IMR-90 (cell line): Measurements from ENCODE around the gene PLD1. TPM values are rescaled to one million over a fixed set of nuclear protein-coding genes. Genes with fewer than 3 reads are reported as not detected.
A peak's percentile ranks its signal among the peaks of the same experiment; 100 is the strongest.

Experiments
- ATAC-seq: fragments of 200-7000 bp; cut with Tn5 transposase; 2 replicates; pipeline ENCODE4 v1.9.1; 2020; ENCODE audit warnings: low read depth, mild to moderate bottlenecking, moderate library complexity
- BruUV-seq: library from RNA; stranded (reverse); fragments of 400-500 nt; replicated peaks from 2 replicates; lab custom pipeline; 2021; lab: Mats Ljungman, UMichigan
- CTCF ChIA-PET: fragments of 300-600 bp; formaldehyde crosslinking; extraction: SDS; loops from one replicate; lab custom pipeline; 2021; ENCODE audit warnings: antibody characterized with exemption; lab: Yijun Ruan, JAX
- POLR2A ChIA-PET: fragments of 300-600 bp; sonication (Branson Sonifier 250); formaldehyde crosslinking; loops from one replicate; lab custom pipeline; 2022; ENCODE audit warnings: antibody characterized with exemption; ENCODE audit not compliant: unreplicated experiment; lab: Charles Lee
- DNase-seq: peaks from one replicate; pipeline ENCODE4 v3.0.0; 2013
- H2AFZ ChIP-seq: replicated peaks from 2 replicates; pipeline ENCODE3; 2013; ENCODE audit warnings: low read length, mild to moderate bottlenecking; ENCODE audit not compliant: poor library complexity
- H2AK5ac ChIP-seq: 2 replicates; pipeline ENCODE4 v1.6.1; 2013; ENCODE audit warnings: low read depth, low read length, inconsistent platforms
- H2AK9ac ChIP-seq: replicated peaks from 2 replicates; pipeline ENCODE3; 2013; ENCODE audit warnings: mild to moderate bottlenecking, low read depth, low read length, moderate library complexity; ENCODE audit not compliant: poor library complexity
- H2BK120ac ChIP-seq: 2 replicates; pipeline ENCODE4 v1.6.1; 2013; ENCODE audit warnings: low read depth, low read length, inconsistent platforms
- H2BK15ac ChIP-seq: 3 replicates; pipeline ENCODE4 v1.6.1; 2013; ENCODE audit warnings: low read depth, low read length, inconsistent platforms
- H2BK20ac ChIP-seq: 2 replicates; pipeline ENCODE4 v1.6.1; 2013; ENCODE audit warnings: low read depth, mild to moderate bottlenecking, inconsistent platforms, low read length, moderate library complexity
- H2BK5ac ChIP-seq: 2 replicates; pipeline ENCODE4 v1.6.1; 2013; ENCODE audit warnings: mild to moderate bottlenecking, low read depth, low read length, inconsistent platforms; ENCODE audit not compliant: poor library complexity, severe bottlenecking
- H3K14ac ChIP-seq: replicated peaks from 2 replicates; pipeline ENCODE4 v1.6.1; 2013; ENCODE audit warnings: low read depth, low read length, inconsistent platforms
- H3K18ac ChIP-seq: 2 replicates; pipeline ENCODE4 v1.6.1; 2013; ENCODE audit warnings: low read depth, low read length, control low read depth
- H3K23ac ChIP-seq: 2 replicates; pipeline ENCODE4 v1.6.1; 2013; ENCODE audit warnings: low read depth, low read length, inconsistent platforms
- H3K27ac ChIP-seq: 2 replicates; pipeline ENCODE4 v1.5.1; 2013; ENCODE audit warnings: mild to moderate bottlenecking, control low read depth, low read length; ENCODE audit not compliant: insufficient read depth
- H3K27me3 ChIP-seq: 2 replicates; pipeline ENCODE4 v1.6.1; 2013; ENCODE audit warnings: low read length; ENCODE audit not compliant: control insufficient read depth, insufficient read depth
- H3K36me3 ChIP-seq: 2 replicates; pipeline ENCODE4 v1.6.1; 2013; ENCODE audit warnings: low read length, mixed read lengths; ENCODE audit not compliant: control insufficient read depth, insufficient read depth
- H3K4ac ChIP-seq: 2 replicates; pipeline ENCODE4 v1.6.1; 2013; ENCODE audit warnings: low read depth, low read length, inconsistent platforms
- H3K4me1 ChIP-seq: 2 replicates; pipeline ENCODE4 v1.6.1; 2013; ENCODE audit warnings: low read length, mixed read lengths; ENCODE audit not compliant: control insufficient read depth, insufficient read depth
- H3K4me2 ChIP-seq: 2 replicates; pipeline ENCODE4 v1.6.1; 2013; ENCODE audit warnings: low read depth, mild to moderate bottlenecking, control low read depth, low read length, moderate library complexity
- H3K4me3 ChIP-seq: 2 replicates; pipeline ENCODE4 v1.5.1; 2013; ENCODE audit warnings: low read depth, mild to moderate bottlenecking, control low read depth, low read length, moderate library complexity; ENCODE audit not compliant: insufficient read depth
- H3K56ac ChIP-seq: 2 replicates; pipeline ENCODE4 v1.6.1; 2013; ENCODE audit warnings: low read length, inconsistent platforms; ENCODE audit not compliant: insufficient read depth; ENCODE audit errors: extremely low read depth
- H3K79me1 ChIP-seq, 2 experiments: 2 replicates each; pipeline ENCODE4 v1.6.1; 2013; ENCODE audit warnings: low read length in 2 of 2, inconsistent platforms in 1 of 2, low read depth in 1 of 2
- H3K9ac ChIP-seq: 2 replicates; pipeline ENCODE4 v1.6.1; 2013; ENCODE audit warnings: low read depth, low read length, control low read depth
- H3K9me1 ChIP-seq: 2 replicates; pipeline ENCODE4 v1.6.1; 2013; ENCODE audit warnings: low read length, inconsistent platforms; ENCODE audit not compliant: insufficient read depth
- H3K9me3 ChIP-seq: 2 replicates; pipeline ENCODE4 v1.6.1; 2013; ENCODE audit warnings: low read length; ENCODE audit not compliant: control insufficient read depth, insufficient read depth
- H4K20me1 ChIP-seq: 2 replicates; pipeline ENCODE4 v1.6.1; 2013; ENCODE audit warnings: low read length, inconsistent platforms; ENCODE audit not compliant: insufficient read depth
- H4K5ac ChIP-seq: 2 replicates; pipeline ENCODE4 v1.6.1; 2013; ENCODE audit warnings: mild to moderate bottlenecking, low read depth, low read length, control low read depth
- H4K8ac ChIP-seq, 2 experiments: 2 replicates each; pipeline ENCODE4 v1.6.1; 2013; ENCODE audit warnings: low read depth in 2 of 2, low read length in 2 of 2, control low read depth in 1 of 2, inconsistent platforms in 1 of 2
- H4K91ac ChIP-seq: 2 replicates; pipeline ENCODE4 v1.6.1; 2013; ENCODE audit warnings: low read depth, low read length, inconsistent platforms; ENCODE audit not compliant: insufficient read depth
- BHLHE40 ChIP-seq: fragments of 150-350 bp; IDR thresholded peaks from 2 replicates; pipeline ENCODE4 v1.6.1; 2016; ENCODE audit warnings: mild to moderate bottlenecking, low read depth, low read length
- CEBPB ChIP-seq: IDR thresholded peaks from 2 replicates; pipeline ENCODE4 v1.6.1; 2012; ENCODE audit warnings: low read depth, low read length, improper control_type of control experiment
- CHD1 ChIP-seq: IDR thresholded peaks from 2 replicates; pipeline ENCODE4 v1.6.1; 2012; ENCODE audit warnings: low read depth, low read length, improper control_type of control experiment
- CTCF ChIP-seq: conservative IDR thresholded peaks from 2 replicates; pipeline ENCODE4 v1.5.1; 2012; ENCODE audit warnings: mild to moderate bottlenecking, low read depth, low read length, improper control_type of control experiment
- ELK1 ChIP-seq: fragments of 150-350 bp; IDR thresholded peaks from 2 replicates; pipeline ENCODE4 v1.6.1; 2016; ENCODE audit warnings: low read depth, mild to moderate bottlenecking, low read length, moderate library complexity, borderline replicate concordance
- FOS ChIP-seq: fragments of 150-350 bp; IDR thresholded peaks from 2 replicates; pipeline ENCODE4 v1.6.1; 2016; ENCODE audit warnings: low read depth, low read length
- MAFK ChIP-seq: IDR thresholded peaks from 2 replicates; pipeline ENCODE4 v1.6.1; 2012; ENCODE audit warnings: low read depth, low read length, improper control_type of control experiment
- MAZ ChIP-seq: IDR thresholded peaks from 2 replicates; pipeline ENCODE4 v1.6.1; 2012; ENCODE audit warnings: low read depth, mild to moderate bottlenecking, low read length, improper control_type of control experiment, moderate library complexity, borderline replicate concordance
- MXI1 ChIP-seq: IDR thresholded peaks from 2 replicates; pipeline ENCODE4 v1.6.1; 2012; ENCODE audit warnings: low read depth, mild to moderate bottlenecking, low read length, moderate library complexity, borderline replicate concordance
- NFE2L2 ChIP-seq: fragments of 150-350 bp; IDR thresholded peaks from 2 replicates; pipeline ENCODE4 v1.6.1; 2016; ENCODE audit warnings: low read depth, mild to moderate bottlenecking, low read length
- POLR2A ChIP-seq: IDR thresholded peaks from 2 replicates; pipeline ENCODE4 v1.6.1; 2012; ENCODE audit warnings: mild to moderate bottlenecking, low read depth, low read length
- RAD21 ChIP-seq: IDR thresholded peaks from 2 replicates; pipeline ENCODE4 v1.6.1; 2012; ENCODE audit warnings: low read length, improper control_type of control experiment
- RCOR1 ChIP-seq: IDR thresholded peaks from 2 replicates; pipeline ENCODE4 v1.6.1; 2012; ENCODE audit warnings: mild to moderate bottlenecking, low read length, improper control_type of control experiment; ENCODE audit not compliant: insufficient replicate concordance
- RFX5 ChIP-seq: IDR thresholded peaks from 2 replicates; pipeline ENCODE4 v1.8.0; 2012; ENCODE audit warnings: low read depth, mild to moderate bottlenecking, low read length, moderate library complexity
- SMC3 ChIP-seq: fragments of 150-350 bp; IDR thresholded peaks from 2 replicates; pipeline ENCODE4 v1.6.1; 2016; ENCODE audit warnings: low read depth, mild to moderate bottlenecking, antibody characterized with exemption, low read length, moderate library complexity
- USF2 ChIP-seq: fragments of 150-350 bp; IDR thresholded peaks from 2 replicates; pipeline ENCODE4 v1.6.1; 2017; ENCODE audit warnings: mild to moderate bottlenecking, antibody characterized with exemption, low read length, low read depth
- WGBS, 2 experiments: methylation state at CpG; one replicate each; pipeline versions ENCODE4 v1.1.5 to v1.1.7; 2013; ENCODE audit warnings: missing lambda C conversion rate in 2 of 2; ENCODE audit not compliant: insufficient read length in 1 of 2; ENCODE audit errors: extremely low coverage in 2 of 2; 5-methylcytosine and 5-hydroxymethylcytosine counted together
- dilution Hi-C: fragments of 300-500 bp; cut with HindIII; formaldehyde crosslinking; loops from one replicate; pipeline ENCODE4 v1.14.3; 2018; ENCODE audit warnings: low sequenced_read_pairs; ENCODE audit not compliant: unreplicated experiment
- in situ Hi-C: fragments of 300-500 bp; cut with MboI; formaldehyde crosslinking; loops from 3 replicates; pipeline ENCODE4 v1.14.3; 2019; ENCODE audit warnings: low sequenced_read_pairs, inconsistent platforms, mixed read lengths
- intact Hi-C: fragments of 100-400 bp; cut with micrococcal nuclease; formaldehyde crosslinking; loops from 2 replicates; pipeline ENCODE4 v1.10.0; 2022
- polyA plus RNA-seq, 3 experiments: library from polyadenylated mRNA; depleted of rRNA; stranded (reverse); fragments of >200 nt; gene quantifications; 2 replicates each; pipeline ENCODE4 v1.2.3, GENCODE V29; 2012; ENCODE audit warnings: low replicate concordance in 1 of 3
- total RNA-seq: library from RNA; depleted of rRNA; stranded (reverse); fragments of >200 nt; gene quantifications from 2 replicates; pipeline ENCODE4 v1.2.3, GENCODE V29; 2012

Gene PLD1
- total and polyA plus RNA-seq, 2 of the 4 experiments (the other 2 are of a cell fraction): 3.3 to 9.7 TPM

GRCh38 chr3:171813897-171814460 lies 3.7 kb upstream of the PLD1 start:
- Histone ChIP-seq H3K9me3 (no peaks in the 10 kb centered on the region), H2BK5ac (no peak overlapping the region), H3K14ac (no peak overlapping the region), H3K23ac (no peak overlapping the region), H3K9me1 (no peaks in the 10 kb centered on the region), H3K4me3 (no peak overlapping the region), H3K4me1 (peaks cover 5% of the 10 kb centered on the region), H3K18ac (no peak overlapping the region; the same call in 1 of the 2 replicates), H4K5ac (no peak overlapping the region), H2BK120ac (peak overlapping the region; percentile 47; the same call in 1 of the 2 replicates), H3K27ac (no peak overlapping the region), H2BK20ac (peak overlapping the region; percentile 57; the same call in 1 of the 2 replicates), H4K8ac (0 out of 4 replicates have a peak overlapping the region, but pooled peaks of 1 of the 2 experiments have one; percentile 5), H3K4ac (peak overlapping the region; percentile 18; the same call in 1 of the 2 replicates), H2BK15ac (peak overlapping the region; percentile 73; the same call in 1 of the 3 replicates), H3K4me2 (no peak overlapping the region), H3K36me3 (no peaks in the 10 kb centered on the region), H2AK5ac (peak overlapping the region; percentile 25; the same call in 1 of the 2 replicates), H4K91ac (no peak overlapping the region), H2AFZ (no peak overlapping the region), H2AK9ac (no peak overlapping the region), H3K56ac (no peak overlapping the region), H3K79me1 (peaks cover 0 to 5% of the 10 kb centered on the region in 2 experiments; a peak in 1 of 4 replicates), H4K20me1 (no peaks in the 10 kb centered on the region), H3K27me3 (no peaks in the 10 kb centered on the region), H3K9ac (no peak overlapping the region)
- ChIA-PET POLR2A (no interaction called here), CTCF (no interaction called here)
- TF ChIP-seq MXI1: no peak
- no peak for TF ChIP-seq RFX5
- no peak for TF ChIP-seq POLR2A
- TF ChIP-seq SMC3: no peak
- no peak for TF ChIP-seq ELK1
- TF ChIP-seq MAFK: no peak
- no peak for TF ChIP-seq NFE2L2
- TF ChIP-seq CTCF: no peak
- no peak for TF ChIP-seq RAD21
- no peak for TF ChIP-seq MAZ
- no peak for TF ChIP-seq BHLHE40
- no peak for TF ChIP-seq FOS
- TF ChIP-seq USF2: no peak
- no peak for TF ChIP-seq CHD1
- no peak for TF ChIP-seq RCOR1
- no peak for TF ChIP-seq CEBPB
- intact Hi-C loops: no loop called here
- WGBS, 2 experiments: 57% methylated on average over 3 of the region's 4 CpGs; no CpG with 5 or more reads in 1 of the 2 experiments
- no peak for ATAC-seq
- in situ Hi-C loops: no loop called here
- dilution Hi-C loops: no loop called here
- no peak for DNase-seq
- no TSS peak for BruUV-seq
